GM12864 (cell line): ENCODE results near the gene CARS2.

ENCODE experiments used
- DNase-seq: peaks from one replicate; pipeline ENCODE4 v3.0.0-alpha.2; 2011; ENCODE audit warnings: low read depth
- H3K4me3 ChIP-seq: 2 replicates; pipeline ENCODE4 v1.5.1; 2011; ENCODE audit warnings: mild to moderate bottlenecking, low read depth, low read length, control low read depth
- CTCF ChIP-seq: IDR thresholded peaks from 2 replicates; pipeline ENCODE4 v1.5.1; 2011; ENCODE audit warnings: low read depth, mild to moderate bottlenecking, moderate library complexity, low read length, control low read depth, inconsistent platforms; ENCODE audit errors: missing control alignments

Gene CARS2

GRCh38 chr13:110625771-110626321 is 80.1 kb downstream of the CARS2 start:
- H3K4me3 ChIP-seq = no peak overlapping the region
- no peak for DNase-seq
- TF ChIP-seq CTCF = no peak

- H3K4me3 ChIP-seq = no peak overlapping the region
- no peak for DNase-seq
- TF ChIP-seq CTCF = no peak
Measured at GRCh38 chr13:110624766-110625756, 80.9 kb downstream of the CARS2 start.

- no peak for DNase-seq
Measured at GRCh38 chr13:110620596-110620995, 85.3 kb downstream of the CARS2 start.

GRCh38 chr13:110618780-110619179 is 87.1 kb downstream of the CARS2 start:
- no peak for DNase-seq
- H3K4me3 ChIP-seq = no peak overlapping the region
- TF ChIP-seq CTCF = no peak

More at GRCh38 chr13:110620596-110620995, 85.3 kb downstream of the CARS2 start:
- H3K4me3 ChIP-seq = no peak overlapping the region
- no peak for TF ChIP-seq CTCF

- no peak overlapping the region for H3K4me3 ChIP-seq
- TF ChIP-seq CTCF = no peak
- no peak for DNase-seq
Measured at GRCh38 chr13:110618167-110618566, 87.7 kb downstream of the CARS2 start.

GRCh38 chr13:110617321-110618072 is 88.4 kb downstream of the CARS2 start:
- TF ChIP-seq CTCF = no peak
- H3K4me3 ChIP-seq = no peak overlapping the region; the same call in 1 of the 2 replicates
- no peak for DNase-seq
